ENCODE data around the gene ZNF518B.

- TF ChIP-seq ARNT (IDR thresholded peaks at IDR 0.05) (no peak), ZBTB34 (CRISPR knock-in tag; IDR thresholded peaks at IDR 0.05) (no peak), EP400 (IDR thresholded peaks at IDR 0.05) (no peak), MAFG (tag; conservative IDR thresholded peaks at IDR 0.05) (no peak), FOXA3 (CRISPR knock-in tag; conservative IDR thresholded peaks at IDR 0.05 in 1 of 2, IDR thresholded peaks at IDR 0.05 in 1 of 2) (no peak), CBX2 (IDR thresholded peaks at IDR 0.05; ENCODE audit: insufficient read depth, low read length, poor library complexity, severe bottlenecking) (no peak)
Observed at GRCh38 chr4:10482913-10483312, 25.7 kb upstream of the ZNF518B start.

Data from K562 (cell line).